Fibroblast of peridontal ligament (primary cell): ENCODE measurements around the gene SPEG.
A peak's percentile ranks its signal among the peaks of the same experiment; 100 is the strongest.

ENCODE experiments used
- DNase-seq: peaks from one replicate; pipeline ENCODE4 v3.0.0-alpha.2; 2010; ENCODE audit errors: extremely low read depth

The SPEG gene

DNA sequence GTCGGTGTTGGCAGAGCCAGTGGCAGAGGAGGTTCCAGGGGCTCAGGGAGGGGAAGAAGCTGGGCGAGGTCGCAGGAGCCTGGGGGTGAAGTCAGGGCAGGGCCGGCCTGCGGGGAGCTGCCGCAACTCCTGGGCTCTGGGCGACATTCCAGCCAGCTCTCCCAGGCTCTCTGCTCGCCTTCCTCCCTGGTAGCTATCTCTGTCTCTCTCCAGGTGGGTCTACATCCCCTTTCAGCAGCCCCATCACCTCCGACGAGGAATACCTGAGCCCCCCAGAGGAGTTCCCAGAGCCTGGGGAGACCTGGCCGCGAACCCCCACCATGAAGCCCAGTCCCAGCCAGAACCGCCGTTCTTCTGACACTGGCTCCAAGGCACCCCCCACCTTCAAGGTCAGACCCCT is 27.0 kb downstream of the SPEG start:
- DNase-seq = no peak

- DNase-seq = no peak
Observed at GRCh38 chr2:219462349-219462748, 27.7 kb downstream of the SPEG start.

DNA sequence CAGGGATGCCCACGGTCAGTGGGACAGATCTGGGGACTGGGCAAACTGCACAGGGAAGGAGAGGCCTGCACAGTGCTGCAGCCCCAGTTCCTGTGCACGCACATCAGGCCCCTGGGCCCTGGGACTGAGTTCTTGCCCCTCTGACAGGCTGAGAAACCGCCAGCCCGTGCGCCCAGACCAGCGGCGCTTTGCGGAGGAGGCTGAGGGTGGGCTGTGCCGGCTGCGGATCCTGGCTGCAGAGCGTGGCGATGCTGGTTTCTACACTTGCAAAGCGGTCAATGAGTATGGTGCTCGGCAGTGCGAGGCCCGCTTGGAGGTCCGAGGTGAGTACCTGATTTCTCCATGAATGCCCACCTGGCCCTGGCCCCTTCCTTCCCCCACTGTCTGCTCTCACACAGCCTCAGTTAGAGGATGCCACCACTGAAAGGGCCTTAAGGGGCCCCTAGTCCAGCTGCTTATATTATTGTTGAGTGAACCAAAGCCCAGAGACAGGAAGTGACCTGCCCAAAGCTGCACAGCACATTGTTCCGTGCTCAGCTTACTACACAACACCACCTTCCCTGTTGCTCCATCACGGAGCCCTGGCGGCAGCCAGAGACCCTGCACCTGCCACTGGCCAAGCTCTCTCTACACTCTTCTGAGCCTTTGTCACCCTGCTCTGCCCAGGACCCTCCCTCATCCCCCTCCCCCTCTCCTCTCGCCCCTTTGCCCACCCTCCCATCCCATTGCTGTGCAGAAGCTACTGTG is 29.8 kb downstream of the SPEG start:
- DNase-seq = no peak

DNA sequence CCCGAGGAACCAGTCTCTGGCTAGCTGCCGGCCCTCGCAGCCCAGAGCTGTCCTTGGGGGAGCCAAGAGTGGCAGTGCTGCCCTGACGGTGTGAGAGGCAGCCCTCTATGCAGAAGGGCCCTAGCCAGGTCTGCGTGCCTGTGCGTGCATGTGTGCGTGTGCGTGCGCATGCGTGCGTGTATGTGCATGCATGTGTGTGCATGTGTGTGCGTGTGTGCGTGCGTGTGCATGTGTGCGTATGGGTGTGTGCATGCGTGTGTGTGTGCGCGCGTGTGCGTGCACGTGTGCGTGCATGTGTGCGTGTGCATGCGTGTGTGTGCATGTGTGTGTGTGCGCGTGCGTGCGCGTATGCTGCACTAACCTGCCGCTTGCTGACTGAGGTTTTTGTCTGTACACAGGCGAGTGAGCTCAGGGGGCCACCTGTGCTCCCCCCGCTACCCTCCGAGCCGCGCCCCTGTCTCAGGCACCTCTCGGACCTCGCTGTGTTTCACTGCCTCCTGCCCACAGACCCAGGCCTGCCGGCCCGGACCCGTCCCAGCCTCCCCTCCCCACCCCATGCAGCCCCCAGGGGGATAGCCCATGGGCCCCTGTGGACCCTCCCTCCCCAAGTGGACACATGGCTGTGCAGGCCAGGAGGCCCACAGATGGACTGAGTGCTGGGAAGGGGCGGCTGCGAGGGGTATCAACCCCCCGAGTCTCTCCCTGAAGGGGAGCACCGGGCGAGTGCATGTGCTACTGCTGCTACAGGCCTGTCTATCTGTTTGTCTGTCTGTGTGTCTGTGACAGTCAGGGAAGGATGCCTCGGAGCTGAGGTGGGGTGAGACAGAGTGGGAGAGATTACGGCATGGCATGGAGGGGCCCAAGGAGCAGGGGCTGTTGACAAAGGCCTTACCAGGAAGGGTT is 31.3 kb downstream of the SPEG start:
- DNase-seq = no peak

- no peak for DNase-seq
Observed at GRCh38 chr2:219466816-219467735, 32.4 kb downstream of the SPEG start.

DNA sequence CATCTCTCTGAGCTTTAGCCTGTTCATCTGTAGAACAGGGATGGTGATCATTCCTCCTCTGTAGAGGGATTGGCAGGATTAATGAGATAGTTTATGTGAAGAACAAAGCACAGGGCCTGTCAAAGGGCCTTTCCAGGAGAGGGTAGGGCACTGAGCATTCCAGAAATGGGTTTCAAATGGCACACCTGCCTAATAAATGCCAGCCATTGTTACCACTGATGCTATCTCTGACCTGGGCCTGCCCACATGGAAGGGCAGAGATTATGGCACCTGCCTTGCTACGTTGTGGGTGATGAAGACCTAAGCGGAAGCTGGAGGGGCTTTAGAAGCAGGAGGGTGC is 33.1 kb downstream of the SPEG start:
- DNase-seq = no peak

DNA sequence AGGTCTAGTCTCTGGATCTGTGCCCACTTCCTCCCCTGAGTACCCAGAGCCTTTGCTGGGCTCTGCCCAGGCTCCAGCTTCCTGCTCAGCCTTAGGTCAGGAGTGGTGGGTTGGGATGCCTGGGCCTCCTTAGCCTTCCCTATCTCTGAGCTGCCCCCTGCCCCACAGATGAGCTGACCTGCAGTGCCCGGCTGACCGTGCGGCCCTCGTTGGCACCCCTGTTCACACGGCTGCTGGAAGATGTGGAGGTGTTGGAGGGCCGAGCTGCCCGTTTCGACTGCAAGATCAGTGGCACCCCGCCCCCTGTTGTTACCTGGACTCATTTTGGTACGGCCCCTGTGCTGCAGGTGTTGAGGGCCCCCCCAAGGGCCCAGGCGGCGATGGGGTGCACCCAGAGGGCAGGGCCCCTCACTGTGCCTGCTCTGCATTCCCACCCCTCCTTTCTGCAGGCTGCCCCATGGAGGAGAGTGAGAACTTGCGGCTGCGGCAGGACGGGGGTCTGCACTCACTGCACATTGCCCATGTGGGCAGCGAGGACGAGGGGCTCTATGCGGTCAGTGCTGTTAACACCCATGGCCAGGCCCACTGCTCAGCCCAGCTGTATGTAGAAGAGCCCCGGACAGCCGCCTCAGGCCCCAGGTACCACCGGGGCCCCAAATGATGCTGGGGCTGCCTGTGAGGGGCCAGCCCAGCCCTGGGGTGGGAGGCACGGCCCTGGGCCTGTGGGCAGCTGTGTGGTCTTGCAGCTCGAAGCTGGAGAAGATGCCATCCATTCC is 34.0 kb downstream of the SPEG start:
- DNase-seq = no peak

DNA sequence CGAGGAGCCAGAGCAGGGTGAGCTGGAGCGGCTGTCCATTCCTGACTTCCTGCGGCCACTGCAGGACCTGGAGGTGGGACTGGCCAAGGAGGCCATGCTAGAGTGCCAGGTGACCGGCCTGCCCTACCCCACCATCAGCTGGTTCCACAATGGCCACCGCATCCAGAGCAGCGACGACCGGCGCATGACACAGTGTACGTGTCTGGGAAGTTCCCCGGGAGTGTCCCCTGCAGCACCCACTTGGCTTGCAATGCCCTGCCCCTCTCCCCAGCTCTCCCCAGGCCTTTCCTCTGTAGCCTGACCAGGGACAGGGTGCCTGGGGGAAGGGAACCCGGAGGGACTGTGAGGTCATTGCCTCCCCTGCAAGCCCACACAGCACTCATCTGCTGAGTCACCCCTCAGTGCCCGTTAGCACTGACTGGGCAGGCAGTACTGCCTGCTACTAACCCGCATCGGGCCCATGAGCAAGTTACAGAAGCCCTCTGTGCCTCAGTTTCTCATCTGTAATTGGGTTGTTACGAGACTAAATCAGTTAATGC is 34.6 kb downstream of the SPEG start:
- DNase-seq = peak; percentile 46

DNA sequence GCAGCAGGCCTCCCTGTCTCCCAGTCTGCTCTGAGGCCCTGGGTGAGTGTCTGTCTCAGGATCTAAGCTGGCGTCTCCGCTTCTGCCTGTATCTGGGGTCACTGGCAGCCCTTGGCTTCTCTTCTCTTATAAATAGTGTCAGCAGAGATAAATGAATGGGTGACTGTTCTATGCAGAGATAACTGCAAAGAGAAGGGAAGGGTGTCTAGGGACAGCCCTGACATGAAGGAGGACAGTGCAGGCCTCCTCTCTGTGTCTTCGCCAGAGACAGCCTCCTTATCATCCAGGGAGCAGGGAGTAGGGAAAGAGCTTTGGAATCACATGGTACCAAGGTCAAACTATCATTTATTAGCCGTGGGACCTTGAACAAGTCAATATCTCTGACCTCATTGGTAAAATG is 35.8 kb downstream of the SPEG start:
- no peak for DNase-seq

- no peak for DNase-seq
Observed at GRCh38 chr2:219471476-219472371, 37.1 kb downstream of the SPEG start.

DNA sequence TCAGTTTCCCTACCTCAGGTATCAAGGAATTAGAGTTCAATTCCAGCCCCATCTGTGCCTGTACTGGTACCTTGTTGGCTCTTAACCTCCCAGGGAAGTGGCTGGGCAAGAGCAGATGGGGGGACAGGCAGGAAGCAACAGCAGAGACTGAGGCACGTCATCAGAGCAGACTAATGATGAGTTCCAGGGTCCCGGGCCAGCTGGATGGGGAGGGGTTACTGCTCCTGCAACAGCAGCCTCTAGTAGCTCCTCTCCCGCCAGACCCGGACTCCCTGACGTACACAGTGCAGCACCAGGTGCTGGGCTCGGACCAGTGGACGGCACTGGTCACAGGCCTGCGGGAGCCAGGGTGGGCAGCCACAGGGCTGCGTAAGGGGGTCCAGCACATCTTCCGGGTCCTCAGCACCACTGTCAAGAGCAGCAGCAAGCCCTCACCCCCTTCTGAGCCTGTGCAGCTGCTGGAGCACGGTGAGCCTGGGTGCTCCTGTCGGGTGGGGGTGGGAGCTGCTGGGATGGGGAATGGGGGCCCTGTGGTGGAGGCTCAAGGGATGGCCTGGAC is 38.1 kb downstream of the SPEG start:
- no peak for DNase-seq

DNA sequence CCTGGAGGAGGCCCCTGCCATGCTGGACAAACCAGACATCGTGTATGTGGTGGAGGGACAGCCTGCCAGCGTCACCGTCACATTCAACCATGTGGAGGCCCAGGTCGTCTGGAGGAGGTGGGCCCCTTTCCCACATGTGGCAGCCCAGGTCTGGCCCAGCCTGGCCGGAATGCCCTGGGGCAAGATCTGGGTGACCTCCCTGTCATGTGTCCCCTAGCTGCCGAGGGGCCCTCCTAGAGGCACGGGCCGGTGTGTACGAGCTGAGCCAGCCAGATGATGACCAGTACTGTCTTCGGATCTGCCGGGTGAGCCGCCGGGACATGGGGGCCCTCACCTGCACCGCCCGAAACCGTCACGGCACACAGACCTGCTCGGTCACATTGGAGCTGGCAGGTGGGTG is 38.9 kb downstream of the SPEG start:
- DNase-seq = no peak

DNA sequence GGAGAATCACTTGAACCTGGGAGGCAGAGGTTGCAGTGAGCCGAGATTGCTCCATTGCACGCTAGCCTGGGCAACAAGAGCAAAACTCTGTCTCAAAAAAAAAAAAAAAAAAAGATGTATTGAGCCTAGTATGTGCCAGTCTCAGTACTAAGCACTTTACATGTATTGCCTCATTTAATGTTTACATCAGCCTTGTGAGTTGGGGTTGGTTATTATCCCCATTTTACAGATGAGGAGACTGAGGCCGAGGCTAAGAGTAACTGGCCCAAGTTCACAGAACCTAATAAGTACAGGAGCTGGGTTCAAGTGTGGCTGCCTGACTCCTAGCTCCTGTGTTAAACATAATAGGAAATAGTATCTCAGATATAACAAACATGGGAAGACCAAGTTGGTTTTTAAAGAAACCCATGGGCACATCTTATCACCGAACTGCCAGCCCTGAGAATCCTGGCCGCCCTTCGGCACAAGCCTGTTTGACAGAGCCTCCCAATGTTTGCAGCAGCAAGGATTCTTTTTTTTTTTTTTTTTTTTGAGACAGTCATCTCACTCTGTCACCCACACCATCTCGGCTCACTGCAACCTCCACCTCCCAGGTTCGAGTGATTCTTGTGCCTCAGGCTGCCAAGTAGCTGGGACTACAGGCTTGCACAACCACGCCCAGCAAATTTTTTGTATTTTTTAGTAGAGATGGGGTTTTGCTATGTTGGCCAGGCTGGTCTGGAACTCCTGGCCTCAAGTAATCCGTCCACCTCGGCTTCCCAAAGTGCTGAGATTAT is 39.8 kb downstream of the SPEG start:
- DNase-seq = no peak

DNA sequence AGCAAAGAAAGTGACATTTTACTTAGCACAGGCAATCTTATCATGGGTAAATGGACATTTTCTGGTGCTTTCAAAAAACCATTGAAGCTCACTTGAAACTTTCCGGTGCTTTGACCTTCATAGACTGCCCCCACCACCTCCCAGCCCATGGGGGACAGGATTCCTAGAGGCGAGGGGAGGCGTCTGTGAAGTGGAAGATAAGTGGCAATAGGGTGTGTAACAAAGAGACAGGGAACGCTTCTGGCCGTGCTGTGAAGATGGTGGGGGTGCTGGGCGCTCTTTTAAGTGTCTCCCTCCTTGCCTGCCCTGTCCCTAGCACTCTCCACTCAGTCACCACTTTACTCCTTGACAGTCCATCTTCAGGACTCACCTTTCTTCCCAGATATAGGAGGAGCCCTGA is 40.6 kb downstream of the SPEG start:
- no peak for DNase-seq

DNA sequence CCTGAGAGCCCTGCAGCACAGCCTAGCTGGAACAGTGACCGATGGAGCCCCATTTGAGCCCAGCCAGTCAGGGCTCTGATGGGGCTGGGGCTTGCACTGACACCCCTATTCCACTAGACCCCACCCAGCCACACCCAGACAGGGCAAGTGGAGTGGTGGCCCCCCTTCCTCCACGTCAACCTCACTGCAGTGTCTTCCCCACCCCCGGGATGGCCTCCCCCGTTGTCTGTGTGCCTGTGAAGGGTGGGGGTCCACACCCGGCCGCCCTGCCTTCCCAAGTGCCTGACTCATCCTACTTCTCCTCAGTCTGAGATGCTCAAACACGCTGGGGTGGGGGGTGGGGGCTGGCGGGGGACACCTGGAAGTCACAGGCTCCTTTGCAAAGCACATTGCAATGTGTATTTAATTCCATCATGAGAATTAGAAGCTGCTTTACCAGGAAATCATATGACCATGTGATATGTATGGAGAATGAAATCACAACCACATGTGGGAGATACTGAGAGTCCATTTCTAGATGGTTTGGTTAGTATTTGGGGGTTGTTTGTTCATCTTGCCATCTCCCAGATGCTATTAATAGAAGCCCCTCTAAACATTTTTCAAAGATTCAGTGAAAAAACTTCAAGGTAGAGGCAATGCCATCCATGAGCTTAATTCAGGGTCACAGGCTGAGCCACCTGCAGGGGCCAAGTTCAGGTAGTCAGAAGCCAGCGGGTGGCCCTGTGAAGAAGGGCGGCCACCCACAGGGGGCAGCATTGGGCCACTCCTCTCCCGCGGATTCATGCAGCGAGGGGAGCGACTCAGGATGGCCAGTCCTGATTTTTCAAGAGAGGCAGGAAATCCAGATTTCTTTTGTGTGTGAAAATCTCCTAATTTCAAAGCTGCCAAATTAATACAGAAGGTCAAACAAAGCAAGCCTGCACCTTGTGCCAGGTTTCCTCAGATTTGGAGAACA is 41.3 kb downstream of the SPEG start:
- peak; percentile 81 for DNase-seq

GRCh38 chr2:219476652-219477151 is 42.1 kb downstream of the SPEG start:
- DNase-seq = no peak

DNA sequence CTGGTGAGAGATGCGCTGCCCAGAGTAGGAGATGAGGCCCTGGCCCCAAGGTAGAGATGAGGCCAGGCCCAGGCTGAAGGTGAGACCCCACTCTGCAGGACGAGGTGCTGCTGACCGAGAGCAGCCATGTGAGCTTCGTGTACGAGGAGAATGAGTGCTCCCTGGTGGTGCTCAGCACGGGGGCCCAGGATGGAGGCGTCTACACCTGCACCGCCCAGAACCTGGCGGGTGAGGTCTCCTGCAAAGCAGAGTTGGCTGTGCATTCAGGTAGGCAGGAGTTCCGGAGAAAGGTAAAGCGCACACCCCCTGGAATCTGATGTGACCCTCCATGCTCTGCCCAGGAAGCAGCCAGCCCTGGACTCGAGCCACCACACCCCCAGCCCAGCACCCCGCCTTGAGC is 42.5 kb downstream of the SPEG start:
- no peak for DNase-seq

- no peak for DNase-seq
Observed at GRCh38 chr2:219477815-219478214, 43.2 kb downstream of the SPEG start.
